Naive thymus-derived CD4-positive, alpha-beta T cell (primary cell): ENCODE data around the gene RFX6. TPM values are rescaled to one million over a fixed set of nuclear protein-coding genes. Genes with fewer than 3 reads are reported as not detected.
"Not testable (repeated sequence)": the region's sequence is repeated elsewhere in the genome, so short reads cannot be mapped to it uniquely, and the experiment has no call there.

Experiments used
- ATAC-seq: fragments of 150-1000 bp; cut with Tn5 transposase; 2 replicates; pipeline ENCODE4 v1.10.0; 2021; ENCODE audit warnings: mild to moderate bottlenecking, moderate library complexity
- CTCF ChIA-PET: fragments of 350-600 bp; sonication (Branson Sonifier 250); formaldehyde crosslinking; loops from one replicate; lab custom pipeline; 2021; ENCODE audit warnings: antibody characterized with exemption; lab: Charles Lee
- POLR2A ChIA-PET: fragments of 350-600 bp; sonication (Branson Sonifier 250); formaldehyde crosslinking; loops from one replicate; lab custom pipeline; 2021; ENCODE audit warnings: antibody characterized with exemption, inconsistent platforms; lab: Charles Lee
- DNase-seq, 9 donors: peaks; one replicate each; pipeline versions ENCODE4 v3.0.0 to v3.0.0-alpha.2; 2020 to 2022; ENCODE audit warnings: mixed read lengths in 1 of 9
- H3K27ac ChIP-seq: one replicate; pipeline ENCODE4 v1.7.0; 2013; ENCODE audit warnings: mild to moderate bottlenecking, low read depth, low read length, moderate library complexity
- H3K27me3 ChIP-seq, 2 donors: one replicate each; pipeline ENCODE4 v1.7.0; 2013; ENCODE audit warnings: low read length in 2 of 2, mild to moderate bottlenecking in 2 of 2, moderate library complexity in 2 of 2; ENCODE audit not compliant: control insufficient read depth in 2 of 2, insufficient read depth in 2 of 2
- H3K36me3 ChIP-seq, 3 experiments: 1 replicate in 2 of 3; 2 replicates in 1 of 3; pipeline ENCODE4 v1.7.0; 2013; ENCODE audit warnings: low read length in 3 of 3, mild to moderate bottlenecking in 3 of 3, moderate library complexity in 1 of 3; ENCODE audit not compliant: insufficient read depth in 3 of 3, control insufficient read depth in 2 of 3
- H3K4me1 ChIP-seq, 2 donors: one replicate each; pipeline ENCODE4 v1.7.0; 2013; ENCODE audit warnings: low read length in 2 of 2, mild to moderate bottlenecking in 2 of 2, moderate library complexity in 1 of 2; ENCODE audit not compliant: control insufficient read depth in 2 of 2, insufficient read depth in 2 of 2
- H3K4me3 ChIP-seq: 2 replicates; pipeline ENCODE4 v1.7.0; 2013; ENCODE audit warnings: mild to moderate bottlenecking, low read length
- H3K9me3 ChIP-seq, 3 experiments: 1 replicate in 2 of 3; 2 replicates in 1 of 3; pipeline ENCODE4 v1.7.0; 2013; ENCODE audit warnings: low read length in 3 of 3; ENCODE audit not compliant: control insufficient read depth in 2 of 3
- H3K27ac Mint-ChIP-seq, 9 donors: one replicate each; pipeline ENCODE4 v1.8.0; 2020 to 2022; ENCODE audit warnings: mixed read lengths in 9 of 9, mild to moderate bottlenecking in 8 of 9, moderate library complexity in 5 of 9, inconsistent platforms in 2 of 9
- H3K27me3 Mint-ChIP-seq, 5 donors: one replicate each; pipeline ENCODE4 v1.8.0; 2021 to 2022; ENCODE audit warnings: mixed read lengths in 5 of 5, mild to moderate bottlenecking in 1 of 5
- H3K36me3 Mint-ChIP-seq, 5 donors: one replicate each; pipeline ENCODE4 v1.8.0; 2020 to 2022; ENCODE audit warnings: mixed read lengths in 5 of 5, mild to moderate bottlenecking in 3 of 5, inconsistent platforms in 1 of 5
- H3K4me1 Mint-ChIP-seq, 7 donors: one replicate each; pipeline ENCODE4 v1.8.0; 2020 to 2022; ENCODE audit warnings: mixed read lengths in 7 of 7, mild to moderate bottlenecking in 3 of 7, inconsistent platforms in 1 of 7
- H3K4me3 Mint-ChIP-seq, 10 donors: one replicate each; pipeline ENCODE4 v1.8.0; 2020 to 2022; ENCODE audit warnings: mild to moderate bottlenecking in 10 of 10, mixed read lengths in 10 of 10, moderate library complexity in 6 of 10, inconsistent platforms in 2 of 10
- H3K9me3 Mint-ChIP-seq, 11 donors: one replicate each; pipeline ENCODE4 v1.8.0; 2020 to 2022; ENCODE audit warnings: mixed read lengths in 11 of 11, mild to moderate bottlenecking in 4 of 11, inconsistent platforms in 1 of 11, moderate library complexity in 1 of 11
- intact Hi-C, 2 donors: fragments of 100-400 bp; cut with micrococcal nuclease; formaldehyde crosslinking; loops; one replicate each; pipeline ENCODE4 v1.15.1; 2023
- polyA plus RNA-seq, 2 donors: library from polyadenylated mRNA; unstranded; fragments of 300-500 nt; fragmentation: Illumina TruSeq; gene quantifications; one replicate each; pipeline ENCODE4 v1.2.3, GENCODE V29; 2021
- total RNA-seq, 6 experiments: library from RNA in 5 of 6; stranded (reverse) in 5 of 6; gene quantifications; 1 replicate in 5 of 6; 2 replicates in 1 of 6; pipeline ENCODE4 v1.2.3 and lab custom pipeline; 2021 to 2026

RFX6 gene
- not detected for total RNA-seq
- not detected for polyA plus RNA-seq
- total RNA-seq (lab: John Stamatoyannopoulos, UW), result not detected

- Mint-ChIP-seq H3K9me3 (peaks cover 0 to 10% (median 5%) of the 10 kb centered on the region in 11 donors), H3K36me3 (peaks cover 0 to 8% (median 0%) of the 10 kb centered on the region in 5 donors), H3K4me3 (peak within 1 kb of the TSS; percentile 21 to 73 (median 54)), H3K4me1 (peaks cover 5 to 17% (median 11%) of the 10 kb centered on the region in 7 donors), H3K27ac (no peak within 1 kb of the TSS), H3K27me3 (peaks cover 34 to 58% (median 43%) of the 10 kb centered on the region in 5 donors)
- no peak within 1 kb of the TSS for H3K27ac ChIP-seq
- CTCF ChIA-PET, result no interaction called here
- H3K4me3 ChIP-seq, result no peak within 1 kb of the TSS
- H3K36me3 ChIP-seq, result no peaks in the 10 kb centered on the region
- POLR2A ChIA-PET, result no interaction called here
- H3K4me1 ChIP-seq, result no peaks in the 10 kb centered on the region
- ATAC-seq, result no peak
- intact Hi-C loops, result no loop called here
- peaks cover 0 to 4% of the 10 kb centered on the region in 2 donors for H3K27me3 ChIP-seq
- no peaks in the 10 kb centered on the region for H3K9me3 ChIP-seq
- no peak for DNase-seq
These were observed at the start of gene RFX6 for GRCh38 chr6:116876635-116877611. TSS of gene RFX6 (plus strand) at chr6:116877242. CDS start at chr6:116877276, 34 bp downstream.

- no peak for DNase-seq
- POLR2A ChIA-PET, result no interaction called here
- intact Hi-C loops, result no loop called here
- peaks cover 0 to 24% (median 10%) of the 10 kb centered on the region in 11 donors for H3K9me3 Mint-ChIP-seq
- peaks cover 0 to 6% (median 4%) of the 10 kb centered on the region in 5 donors for H3K36me3 Mint-ChIP-seq
- no peaks in the 10 kb centered on the region for H3K4me1 ChIP-seq
- H3K36me3 ChIP-seq, result no peaks in the 10 kb centered on the region
- H3K27ac Mint-ChIP-seq, result no peak overlapping the region
- H3K4me3 ChIP-seq, result no peak overlapping the region
- no peaks in the 10 kb centered on the region for H3K9me3 ChIP-seq
- CTCF ChIA-PET, result no interaction called here
- H3K4me3 Mint-ChIP-seq, result no peak overlapping the region
- H3K27ac ChIP-seq, result no peak overlapping the region
- no peak for ATAC-seq
- H3K27me3 ChIP-seq, result no peaks in the 10 kb centered on the region
- peaks cover 0 to 7% (median 0%) of the 10 kb centered on the region in 5 donors for H3K27me3 Mint-ChIP-seq
- no peaks in the 10 kb centered on the region for H3K4me1 Mint-ChIP-seq
These were observed 49.3 kb upstream of the RFX6 start for GRCh38 chr6:116827561-116828240.

- no peak within 1 kb of the TSS for H3K27ac Mint-ChIP-seq
- no peak within 1 kb of the TSS for H3K4me3 Mint-ChIP-seq
- no peak within 1 kb of the TSS for H3K27ac ChIP-seq
- ATAC-seq (no peak), DNase-seq (no peak)
- H3K4me1 ChIP-seq, result no peaks in the 10 kb centered on the region
- peaks cover 0 to 7% (median 1%) of the 10 kb centered on the region in 5 donors for H3K27me3 Mint-ChIP-seq
- no peaks in the 10 kb centered on the region for H3K36me3 Mint-ChIP-seq
- peaks cover 0 to 12% (median 2%) of the 10 kb centered on the region in 11 donors for H3K9me3 Mint-ChIP-seq
- H3K9me3 ChIP-seq, result no peaks in the 10 kb centered on the region
- no peak within 1 kb of the TSS for H3K4me3 ChIP-seq
- intact Hi-C loops, result no loop called here
- CTCF ChIA-PET, result no interaction called here
- H3K27me3 ChIP-seq, result no peaks in the 10 kb centered on the region
- H3K4me1 Mint-ChIP-seq, result no peaks in the 10 kb centered on the region
- POLR2A ChIA-PET, result no interaction called here
- no peaks in the 10 kb centered on the region for H3K36me3 ChIP-seq
These were observed 48.1 kb upstream of the RFX6 start, which contains the start of gene GPRC6A for GRCh38 chr6:116828983-116829382. TSS of gene GPRC6A (minus strand) at chr6:116829083. CDS start at chr6:116829013, 70 bp downstream.

- H3K27ac Mint-ChIP-seq, DNase-seq, H3K9me3 Mint-ChIP-seq, H3K36me3 ChIP-seq, ATAC-seq, H3K4me1 Mint-ChIP-seq, H3K36me3 Mint-ChIP-seq, H3K9me3 ChIP-seq, H3K27ac ChIP-seq, H3K4me3 Mint-ChIP-seq, intact Hi-C loops, H3K4me1 ChIP-seq, H3K27me3 ChIP-seq, CTCF ChIA-PET, POLR2A ChIA-PET, H3K4me3 ChIP-seq: not testable (repeated sequence)
- H3K27me3 Mint-ChIP-seq, result peaks cover 0 to 16% (median 8%) of the 10 kb centered on the region in 5 donors
These were observed 42.5 kb upstream of the RFX6 start for GRCh38 chr6:116834526-116834925.

- Histone ChIP-seq H3K9me3 (no peaks in the 10 kb centered on the region), H3K27ac (no peak overlapping the region), H3K36me3 (no peaks in the 10 kb centered on the region), H3K27me3 (no peaks in the 10 kb centered on the region), H3K4me3 (no peak overlapping the region), H3K4me1 (no peaks in the 10 kb centered on the region)
- intact Hi-C loops, result no loop called here
- Mint-ChIP-seq H3K9me3 (peaks cover 0 to 9% (median 0%) of the 10 kb centered on the region in 11 donors), H3K27ac (no peak overlapping the region), H3K4me3 (no peak overlapping the region), H3K4me1 (no peaks in the 10 kb centered on the region), H3K27me3 (peaks cover 0 to 15% (median 13%) of the 10 kb centered on the region in 5 donors), H3K36me3 (no peaks in the 10 kb centered on the region)
- POLR2A ChIA-PET, result no interaction called here
- ATAC-seq, result no peak
- no peak for DNase-seq
- CTCF ChIA-PET, result no interaction called here
These were observed 40.3 kb upstream of the RFX6 start for GRCh38 chr6:116836606-116837342.

GRCh38 chr6:116840091-116840490 is 37.0 kb upstream of the RFX6 start:
- Histone ChIP-seq H3K27me3 (no peaks in the 10 kb centered on the region), H3K27ac (no peak overlapping the region), H3K4me1 (no peaks in the 10 kb centered on the region), H3K4me3 (no peak overlapping the region), H3K36me3 (no peaks in the 10 kb centered on the region), H3K9me3 (no peaks in the 10 kb centered on the region)
- ChIA-PET CTCF (no interaction called here), POLR2A (no interaction called here)
- no peaks in the 10 kb centered on the region for H3K36me3 Mint-ChIP-seq
- H3K4me3 Mint-ChIP-seq, result no peak overlapping the region
- peaks cover 0 to 6% (median 0%) of the 10 kb centered on the region in 11 donors for H3K9me3 Mint-ChIP-seq
- intact Hi-C loops, result loop anchor here in 1 of 2 donors (10.0 kb wide), 1 partner anchor 625 kb away; no protein-coding TSS in a partner anchor
- H3K4me1 Mint-ChIP-seq, result no peaks in the 10 kb centered on the region
- peaks cover 2 to 16% (median 5%) of the 10 kb centered on the region in 5 donors for H3K27me3 Mint-ChIP-seq
- DNase-seq (no peak), ATAC-seq (no peak)
- H3K27ac Mint-ChIP-seq, result no peak overlapping the region
